Inflammatory macrophage treated with lipopolysaccharide for 1 hour (primary cell): ENCODE results near the gene OXCT1.

Experiments
- DNase-seq, 2 donors: peaks; one replicate each; pipeline ENCODE4 v3.0.0-alpha.2; 2020 to 2022

The OXCT1 gene

DNA sequence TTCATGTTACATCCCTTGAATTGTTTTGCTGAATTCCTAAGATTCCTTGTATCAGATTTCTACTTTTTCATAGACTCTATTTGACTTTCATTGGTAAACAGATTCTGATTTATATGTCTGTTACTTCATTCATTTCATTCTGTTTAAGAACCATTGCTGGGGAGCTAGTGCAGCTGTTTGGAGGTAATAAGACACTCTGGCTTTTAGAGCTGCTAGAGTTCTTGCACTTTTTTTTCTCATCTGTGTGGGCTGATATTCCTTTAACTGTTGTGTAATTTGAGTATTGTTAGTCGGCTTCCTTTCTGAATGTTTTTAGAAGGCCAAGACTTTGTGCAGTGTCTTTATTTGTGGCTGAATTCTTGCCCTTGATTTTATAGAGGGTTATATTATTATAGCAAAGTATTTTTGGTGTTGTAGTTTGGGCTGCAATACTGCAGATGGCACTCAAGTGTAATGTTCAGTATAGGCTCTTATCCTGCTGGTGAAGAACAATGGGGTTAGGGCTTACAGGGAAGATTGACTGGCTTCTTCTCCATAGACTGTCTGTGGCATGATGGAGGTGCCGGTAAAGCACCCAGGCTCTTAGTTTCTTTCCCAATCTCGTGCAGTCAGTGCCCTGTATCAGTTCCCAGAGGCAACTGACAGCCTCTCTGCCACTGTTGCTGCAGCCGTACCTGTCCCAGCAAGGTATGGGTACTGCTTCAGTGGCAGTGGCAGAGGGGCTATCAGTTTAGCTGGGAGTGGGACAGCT lies 162.2 kb downstream of the OXCT1 start:
- no peak for DNase-seq

DNA sequence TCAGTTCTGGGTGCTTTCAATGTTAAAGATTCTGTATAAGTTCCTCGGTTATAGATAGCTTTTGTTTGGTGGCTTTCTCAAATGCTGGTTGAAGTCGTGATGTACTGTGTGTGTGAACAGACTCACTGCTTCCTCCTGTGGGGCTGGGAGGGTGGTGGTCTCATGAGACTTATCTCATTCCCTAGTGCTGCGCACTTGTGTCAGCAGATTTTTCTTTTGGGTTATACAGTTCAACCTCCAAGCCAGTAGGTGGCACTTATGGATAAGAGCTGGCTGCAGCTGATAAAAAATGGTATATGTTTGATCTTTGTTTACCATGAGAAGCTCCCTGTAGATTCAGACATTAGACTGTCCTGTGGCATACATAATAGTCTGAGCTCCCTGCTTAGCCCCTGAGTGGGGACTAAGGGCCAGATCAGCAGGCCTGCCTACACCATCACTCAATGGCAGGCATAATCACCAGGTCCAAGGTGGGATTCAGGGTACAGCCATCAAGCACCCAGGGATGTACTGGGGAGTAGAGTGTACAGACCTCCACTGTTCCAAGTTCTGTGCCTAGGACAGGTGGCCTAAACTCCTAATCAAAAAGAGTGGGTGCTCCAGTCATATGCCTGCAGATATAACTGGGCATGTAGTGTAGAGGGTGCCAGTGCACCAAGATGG lies 174.2 kb downstream of the OXCT1 start:
- no peak for DNase-seq

DNA sequence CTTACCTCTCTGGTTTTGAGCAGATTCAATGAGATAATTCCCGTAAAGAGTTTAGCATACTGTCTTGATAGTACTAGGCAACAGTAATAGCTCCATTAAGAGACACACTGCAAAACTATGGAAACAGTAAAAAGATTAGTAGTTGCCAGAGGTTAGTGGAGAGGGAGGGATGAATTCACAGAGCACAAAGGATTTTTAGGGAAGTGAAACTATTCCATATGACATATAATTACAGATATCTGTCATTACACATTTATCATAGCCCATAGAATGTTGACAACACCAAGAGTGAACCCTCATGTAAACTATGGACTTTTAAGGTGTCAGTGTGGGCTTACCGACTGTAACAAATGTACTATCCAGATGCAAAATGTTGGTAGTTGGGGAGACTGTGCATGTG lies 183.5 kb downstream of the OXCT1 start:
- no peak for DNase-seq

DNA sequence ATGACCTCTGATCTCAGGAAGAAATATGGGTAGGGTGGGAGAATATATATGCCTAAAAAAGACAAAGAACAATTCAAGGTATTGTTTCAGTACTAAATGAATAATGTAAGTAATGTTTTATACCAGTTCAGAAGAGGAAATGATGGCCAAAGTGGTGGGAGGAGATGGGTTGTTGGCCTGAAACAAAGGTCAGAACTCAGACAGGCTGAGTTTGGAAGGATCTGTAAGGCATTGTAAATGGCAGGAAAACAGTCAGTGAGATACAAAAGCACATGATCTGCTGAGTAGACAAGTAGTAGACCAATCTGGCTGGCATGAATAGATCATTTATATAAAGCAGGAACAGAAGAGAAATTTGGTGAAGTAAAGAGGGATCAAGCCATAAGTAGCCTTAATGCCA lies 184.0 kb downstream of the OXCT1 start:
- DNase-seq = no peak

DNA sequence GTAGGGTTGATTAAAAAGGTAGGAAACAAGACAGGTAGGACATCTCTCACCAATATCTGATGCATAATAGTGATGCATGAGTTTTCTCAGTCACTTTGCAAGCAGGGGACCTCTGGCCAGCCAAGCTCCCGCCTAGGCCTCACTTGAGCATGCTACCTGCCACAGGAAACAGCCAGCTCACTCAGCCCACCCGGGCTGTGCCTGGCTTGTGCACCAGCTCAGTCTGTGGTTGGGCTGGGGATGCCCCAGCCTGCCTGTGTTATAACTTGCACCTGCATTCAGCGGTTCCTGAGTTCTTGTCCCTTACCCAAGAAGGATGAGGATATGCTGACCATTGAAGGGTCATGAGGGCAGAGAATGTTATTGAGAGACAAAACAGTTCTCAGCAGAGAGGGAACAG lies 187.0 kb downstream of the OXCT1 start:
- DNase-seq = no peak

DNA sequence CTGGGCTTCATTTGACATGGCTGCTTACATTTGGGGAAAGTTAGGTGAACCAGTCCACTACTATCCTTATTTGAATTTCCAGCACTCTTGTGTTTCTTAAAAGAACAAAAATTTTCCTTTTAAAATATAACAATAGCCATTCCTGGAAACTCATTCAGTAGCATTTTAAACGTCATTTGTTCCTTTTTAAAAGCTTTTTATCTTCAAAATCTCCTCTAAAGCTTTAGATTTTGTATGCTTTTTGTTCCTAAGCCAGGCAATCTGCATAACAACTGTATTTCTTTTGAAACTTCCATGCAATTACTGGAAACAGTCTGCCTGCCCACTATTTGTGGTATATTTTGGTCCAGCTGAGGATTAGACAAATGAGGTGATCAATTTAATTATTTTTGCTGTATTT lies 187.6 kb downstream of the OXCT1 start:
- no peak for DNase-seq

DNA sequence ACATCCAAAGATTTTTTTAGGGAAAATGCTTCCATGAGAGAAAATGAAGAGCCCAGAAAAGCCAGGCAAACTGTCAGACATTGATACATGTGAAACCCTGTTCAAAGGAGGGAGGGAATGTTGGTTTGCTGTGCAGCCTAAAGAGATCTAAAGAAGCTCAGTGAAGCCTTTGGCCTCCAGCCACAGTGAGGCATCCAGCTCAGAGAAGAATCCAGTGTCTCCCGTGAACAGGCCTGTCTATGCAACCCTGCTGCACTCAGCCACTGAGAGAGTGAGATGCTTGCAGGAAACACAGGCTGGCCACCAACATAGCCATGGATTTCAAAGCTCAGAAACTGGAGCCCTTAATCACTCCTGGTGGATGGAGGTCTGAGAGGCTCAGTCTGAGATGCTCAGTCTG lies 188.4 kb downstream of the OXCT1 start:
- DNase-seq = no peak
